SU-DHL-6 (cell line): Measurements from ENCODE around the gene NCKAP1.

Experiments used
- CTCF ChIP-seq: fragments of 200-600 bp; sonication (generic); IDR thresholded peaks from one replicate; pipeline ENCODE4 v1.5.1; 2017; ENCODE audit warnings: antibody characterized with exemption, mild to moderate bottlenecking, low read length, moderate library complexity; ENCODE audit not compliant: insufficient read depth, poor library complexity, severe bottlenecking
- EZH2phosphoT487 ChIP-seq: fragments of 200-600 bp; sonication (generic), shearing (Covaris generic); conservative IDR thresholded peaks from 2 replicates; pipeline ENCODE4 v1.6.1; 2018; ENCODE audit warnings: mild to moderate bottlenecking, antibody characterized with exemption, low read length, moderate library complexity, mixed read lengths

- TF ChIP-seq CTCF: no peak
- TF ChIP-seq EZH2phosphoT487: no peak
Observed at GRCh38 chr2:183014005-183014404, 24.3 kb downstream of the NCKAP1 start.
